H1 (cell line): ENCODE data around the gene PF4V1.
"Not testable (repeated sequence)": the region's sequence is repeated elsewhere in the genome, so short reads cannot be mapped to it uniquely, and the experiment has no call there.

Experiments used
- CHD1 ChIP-seq: IDR thresholded peaks from 2 replicates; pipeline ENCODE4 v1.6.1; 2012; ENCODE audit warnings: low read depth, low read length, improper control_type of control experiment
- CTCF ChIP-seq, 3 experiments: IDR thresholded peaks; 1 replicate in 2 of 3; 2 replicates in 1 of 3; pipeline versions ENCODE4 v1.5.1 to v1.6.1; 2011; ENCODE audit warnings: low read length in 3 of 3, mild to moderate bottlenecking in 3 of 3, inconsistent platforms in 2 of 3, low read depth in 1 of 3, moderate library complexity in 1 of 3; ENCODE audit not compliant: insufficient read depth in 1 of 3; ENCODE audit errors: control extremely low read depth in 1 of 3
- EZH2 ChIP-seq: fragments of 200-600 bp; sonication (generic); IDR thresholded peaks from 2 replicates; pipeline ENCODE4 v1.7.1; 2012; ENCODE audit warnings: low read depth, mild to moderate bottlenecking, moderate library complexity, low read length, inconsistent platforms; ENCODE audit not compliant: severe bottlenecking
- HDAC2 ChIP-seq, 2 experiments: fragments of 300-600 bp in 1 of 2; sonication (generic) in 1 of 2; IDR thresholded peaks; 2 replicates each; pipeline ENCODE4 v1.6.1; 2011 to 2012; ENCODE audit warnings: low read depth in 2 of 2, low read length in 2 of 2, mild to moderate bottlenecking in 2 of 2, moderate library complexity in 2 of 2, borderline replicate concordance in 1 of 2, inconsistent platforms in 1 of 2
- POLR2AphosphoS5 ChIP-seq: IDR thresholded peaks from 2 replicates; pipeline ENCODE4 v1.6.1; 2011; ENCODE audit warnings: low read depth, low read length
- RFX5 ChIP-seq: IDR thresholded peaks from 2 replicates; pipeline ENCODE4 v1.6.1; 2011; ENCODE audit warnings: low read depth, low read length, improper control_type of control experiment, borderline replicate concordance
- SIN3A ChIP-seq, 2 experiments: IDR thresholded peaks in 1 of 2; conservative IDR thresholded peaks in 1 of 2; 2 replicates each; pipeline ENCODE4 v1.6.1; 2011 to 2012; ENCODE audit warnings: low read length in 2 of 2, improper control_type of control experiment in 1 of 2, low read depth in 1 of 2, mild to moderate bottlenecking in 1 of 2
- SUZ12 ChIP-seq: fragments of 200-600 bp; sonication (generic); IDR thresholded peaks from 2 replicates; pipeline ENCODE4 v1.6.1; 2012; ENCODE audit warnings: mild to moderate bottlenecking, inconsistent platforms, low read length, moderate library complexity, mixed read lengths
- TAF1 ChIP-seq: IDR thresholded peaks from 2 replicates; pipeline ENCODE4 v1.6.1; 2011; ENCODE audit warnings: mild to moderate bottlenecking, low read depth, low read length
- TCF12 ChIP-seq: IDR thresholded peaks from 2 replicates; pipeline ENCODE4 v1.6.1; 2011; ENCODE audit warnings: low read depth, mild to moderate bottlenecking, low read length
- TEAD4 ChIP-seq: IDR thresholded peaks from 2 replicates; pipeline ENCODE4 v1.6.1; 2012; ENCODE audit warnings: low read depth, low read length, inconsistent platforms, mixed read lengths
- YY1 ChIP-seq: IDR thresholded peaks from 2 replicates; pipeline ENCODE4 v1.6.1; 2011; ENCODE audit warnings: low read depth, mild to moderate bottlenecking, low read length
- TF ChIP-seq, protein P1 (sequence below): fragments of 300-600 bp; sonication (generic); IDR thresholded peaks from 2 replicates; pipeline ENCODE4 v1.7.1; 2012; ENCODE audit warnings: low read length, moderate library complexity, mild to moderate bottlenecking, inconsistent platforms; ENCODE audit not compliant: insufficient replicate concordance

DNA sequence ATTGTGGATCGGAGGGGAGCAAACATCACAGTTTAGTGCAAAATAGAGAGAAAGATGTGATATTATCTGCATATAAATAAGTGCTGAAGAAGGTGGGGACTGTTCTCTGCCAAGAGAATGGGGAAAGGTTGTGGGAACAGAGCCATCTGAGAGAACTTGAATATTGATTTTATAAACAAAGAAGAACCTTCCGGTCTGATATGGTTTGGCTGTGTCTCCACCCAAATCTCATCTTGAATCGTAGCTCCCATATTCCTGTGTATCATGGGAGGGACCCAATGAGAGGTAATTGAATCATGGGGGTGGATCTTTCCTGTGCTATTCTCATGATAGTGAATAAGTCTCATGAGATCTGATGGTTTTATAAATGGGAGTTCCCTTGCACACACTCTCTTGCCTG, 46.2 kb downstream of the PF4V1 start:
- not testable (repeated sequence) for TF ChIP-seq CTCF (IDR thresholded peaks at IDR 0.05; ENCODE audit: control extremely low read depth in 1 of 3, insufficient read depth in 1 of 3, low read depth in 1 of 3, low read length in 3 of 3); RFX5; HDAC2 (IDR thresholded peaks at IDR 0.05; ENCODE audit: borderline replicate concordance in 1 of 2, low read depth in 2 of 2, low read length in 2 of 2); TEAD4; SUZ12; TCF12; CHD1; SIN3A (conservative IDR thresholded peaks at IDR 0.05 in 1 of 2, IDR thresholded peaks at IDR 0.05 in 1 of 2; ENCODE audit: low read depth in 1 of 2, low read length in 2 of 2); POLR2AphosphoS5; TAF1; YY1; EZH2
- TF ChIP-seq, protein P1, sequence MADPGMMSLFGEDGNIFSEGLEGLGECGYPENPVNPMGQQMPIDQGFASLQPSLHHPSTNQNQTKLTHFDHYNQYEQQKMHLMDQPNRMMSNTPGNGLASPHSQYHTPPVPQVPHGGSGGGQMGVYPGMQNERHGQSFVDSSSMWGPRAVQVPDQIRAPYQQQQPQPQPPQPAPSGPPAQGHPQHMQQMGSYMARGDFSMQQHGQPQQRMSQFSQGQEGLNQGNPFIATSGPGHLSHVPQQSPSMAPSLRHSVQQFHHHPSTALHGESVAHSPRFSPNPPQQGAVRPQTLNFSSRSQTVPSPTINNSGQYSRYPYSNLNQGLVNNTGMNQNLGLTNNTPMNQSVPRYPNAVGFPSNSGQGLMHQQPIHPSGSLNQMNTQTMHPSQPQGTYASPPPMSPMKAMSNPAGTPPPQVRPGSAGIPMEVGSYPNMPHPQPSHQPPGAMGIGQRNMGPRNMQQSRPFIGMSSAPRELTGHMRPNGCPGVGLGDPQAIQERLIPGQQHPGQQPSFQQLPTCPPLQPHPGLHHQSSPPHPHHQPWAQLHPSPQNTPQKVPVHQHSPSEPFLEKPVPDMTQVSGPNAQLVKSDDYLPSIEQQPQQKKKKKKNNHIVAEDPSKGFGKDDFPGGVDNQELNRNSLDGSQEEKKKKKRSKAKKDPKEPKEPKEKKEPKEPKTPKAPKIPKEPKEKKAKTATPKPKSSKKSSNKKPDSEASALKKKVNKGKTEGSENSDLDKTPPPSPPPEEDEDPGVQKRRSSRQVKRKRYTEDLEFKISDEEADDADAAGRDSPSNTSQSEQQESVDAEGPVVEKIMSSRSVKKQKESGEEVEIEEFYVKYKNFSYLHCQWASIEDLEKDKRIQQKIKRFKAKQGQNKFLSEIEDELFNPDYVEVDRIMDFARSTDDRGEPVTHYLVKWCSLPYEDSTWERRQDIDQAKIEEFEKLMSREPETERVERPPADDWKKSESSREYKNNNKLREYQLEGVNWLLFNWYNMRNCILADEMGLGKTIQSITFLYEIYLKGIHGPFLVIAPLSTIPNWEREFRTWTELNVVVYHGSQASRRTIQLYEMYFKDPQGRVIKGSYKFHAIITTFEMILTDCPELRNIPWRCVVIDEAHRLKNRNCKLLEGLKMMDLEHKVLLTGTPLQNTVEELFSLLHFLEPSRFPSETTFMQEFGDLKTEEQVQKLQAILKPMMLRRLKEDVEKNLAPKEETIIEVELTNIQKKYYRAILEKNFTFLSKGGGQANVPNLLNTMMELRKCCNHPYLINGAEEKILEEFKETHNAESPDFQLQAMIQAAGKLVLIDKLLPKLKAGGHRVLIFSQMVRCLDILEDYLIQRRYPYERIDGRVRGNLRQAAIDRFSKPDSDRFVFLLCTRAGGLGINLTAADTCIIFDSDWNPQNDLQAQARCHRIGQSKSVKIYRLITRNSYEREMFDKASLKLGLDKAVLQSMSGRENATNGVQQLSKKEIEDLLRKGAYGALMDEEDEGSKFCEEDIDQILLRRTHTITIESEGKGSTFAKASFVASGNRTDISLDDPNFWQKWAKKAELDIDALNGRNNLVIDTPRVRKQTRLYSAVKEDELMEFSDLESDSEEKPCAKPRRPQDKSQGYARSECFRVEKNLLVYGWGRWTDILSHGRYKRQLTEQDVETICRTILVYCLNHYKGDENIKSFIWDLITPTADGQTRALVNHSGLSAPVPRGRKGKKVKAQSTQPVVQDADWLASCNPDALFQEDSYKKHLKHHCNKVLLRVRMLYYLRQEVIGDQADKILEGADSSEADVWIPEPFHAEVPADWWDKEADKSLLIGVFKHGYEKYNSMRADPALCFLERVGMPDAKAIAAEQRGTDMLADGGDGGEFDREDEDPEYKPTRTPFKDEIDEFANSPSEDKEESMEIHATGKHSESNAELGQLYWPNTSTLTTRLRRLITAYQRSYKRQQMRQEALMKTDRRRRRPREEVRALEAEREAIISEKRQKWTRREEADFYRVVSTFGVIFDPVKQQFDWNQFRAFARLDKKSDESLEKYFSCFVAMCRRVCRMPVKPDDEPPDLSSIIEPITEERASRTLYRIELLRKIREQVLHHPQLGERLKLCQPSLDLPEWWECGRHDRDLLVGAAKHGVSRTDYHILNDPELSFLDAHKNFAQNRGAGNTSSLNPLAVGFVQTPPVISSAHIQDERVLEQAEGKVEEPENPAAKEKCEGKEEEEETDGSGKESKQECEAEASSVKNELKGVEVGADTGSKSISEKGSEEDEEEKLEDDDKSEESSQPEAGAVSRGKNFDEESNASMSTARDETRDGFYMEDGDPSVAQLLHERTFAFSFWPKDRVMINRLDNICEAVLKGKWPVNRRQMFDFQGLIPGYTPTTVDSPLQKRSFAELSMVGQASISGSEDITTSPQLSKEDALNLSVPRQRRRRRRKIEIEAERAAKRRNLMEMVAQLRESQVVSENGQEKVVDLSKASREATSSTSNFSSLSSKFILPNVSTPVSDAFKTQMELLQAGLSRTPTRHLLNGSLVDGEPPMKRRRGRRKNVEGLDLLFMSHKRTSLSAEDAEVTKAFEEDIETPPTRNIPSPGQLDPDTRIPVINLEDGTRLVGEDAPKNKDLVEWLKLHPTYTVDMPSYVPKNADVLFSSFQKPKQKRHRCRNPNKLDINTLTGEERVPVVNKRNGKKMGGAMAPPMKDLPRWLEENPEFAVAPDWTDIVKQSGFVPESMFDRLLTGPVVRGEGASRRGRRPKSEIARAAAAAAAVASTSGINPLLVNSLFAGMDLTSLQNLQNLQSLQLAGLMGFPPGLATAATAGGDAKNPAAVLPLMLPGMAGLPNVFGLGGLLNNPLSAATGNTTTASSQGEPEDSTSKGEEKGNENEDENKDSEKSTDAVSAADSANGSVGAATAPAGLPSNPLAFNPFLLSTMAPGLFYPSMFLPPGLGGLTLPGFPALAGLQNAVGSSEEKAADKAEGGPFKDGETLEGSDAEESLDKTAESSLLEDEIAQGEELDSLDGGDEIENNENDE: not testable (repeated sequence)
